ENCODE results near the gene DHRSX.
A peak's percentile ranks its signal among the peaks of the same experiment; 100 is the strongest.
"Not testable (repeated sequence)": the region's sequence is repeated elsewhere in the genome, so short reads cannot be mapped to it uniquely, and the experiment has no call there.

The DHRSX gene

DNA sequence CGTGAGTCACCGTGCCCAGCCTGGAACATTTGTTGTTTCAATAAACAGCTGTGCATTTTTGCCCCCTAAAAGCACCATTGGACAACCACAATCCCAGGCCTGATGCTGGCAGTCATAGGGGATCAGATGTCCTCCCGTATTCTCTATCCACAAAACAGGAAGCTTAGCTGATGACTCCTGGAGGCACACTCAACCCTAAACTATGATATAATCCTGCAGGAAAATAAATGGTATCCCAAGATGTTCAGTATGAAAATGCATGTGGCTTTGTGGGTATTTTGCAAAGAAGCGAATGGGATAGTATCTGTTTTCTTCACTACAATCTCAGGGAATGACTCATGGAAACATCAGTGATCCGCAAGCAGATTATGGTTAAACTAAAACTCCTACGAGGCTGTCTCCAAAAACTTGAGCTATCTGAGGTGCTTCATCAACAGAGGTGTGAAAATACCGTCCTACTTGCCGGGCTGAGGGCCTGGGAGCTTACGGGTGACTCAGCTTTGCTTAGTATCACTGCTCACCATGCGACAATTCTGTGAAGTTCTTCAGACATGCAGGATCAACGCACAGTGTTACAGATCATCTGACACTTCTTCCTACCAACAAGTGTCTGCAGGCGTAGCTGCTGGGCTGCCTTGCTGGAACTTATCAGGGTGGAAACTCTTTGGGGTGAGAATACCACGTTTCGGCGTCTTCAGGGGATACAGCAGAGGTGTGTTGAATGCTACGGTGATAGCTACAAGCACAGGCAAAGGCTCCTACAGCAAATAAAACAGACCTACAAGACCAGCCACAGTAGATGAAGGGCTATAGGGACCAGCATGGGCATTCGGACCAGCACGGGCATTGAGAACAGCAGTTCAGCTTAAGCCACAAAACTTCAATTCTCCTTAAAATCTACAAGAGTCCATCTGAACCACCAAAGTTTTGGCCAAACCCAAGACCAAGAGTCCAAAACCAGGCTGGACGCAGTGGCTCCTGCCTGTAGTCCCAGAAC is 148.5 kb downstream of the DHRSX start:
- DNase-seq (ENCODE audit: low read depth, low spot score) = peak; percentile 92

DNA sequence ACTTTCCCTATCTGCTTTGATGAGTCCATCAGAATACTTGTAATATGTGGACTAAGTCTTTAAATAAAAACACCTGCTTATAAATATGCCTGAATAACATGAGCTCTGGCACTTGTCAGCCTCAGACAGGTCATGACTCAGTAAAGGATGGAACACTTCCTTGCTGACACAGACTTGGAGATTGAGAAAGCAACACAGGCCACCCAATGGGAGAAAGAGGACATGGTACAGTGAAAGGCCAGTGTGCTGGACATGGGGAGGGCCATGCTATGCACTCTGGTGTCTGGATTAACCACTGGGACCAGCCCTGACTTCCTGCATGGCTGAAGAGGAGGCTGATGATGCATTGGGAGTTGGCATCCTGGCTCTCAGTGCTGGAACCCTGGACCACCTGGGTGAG is 149.5 kb downstream of the DHRSX start:
- peak; percentile 42 for DNase-seq (ENCODE audit: low read depth, low spot score)

DNA sequence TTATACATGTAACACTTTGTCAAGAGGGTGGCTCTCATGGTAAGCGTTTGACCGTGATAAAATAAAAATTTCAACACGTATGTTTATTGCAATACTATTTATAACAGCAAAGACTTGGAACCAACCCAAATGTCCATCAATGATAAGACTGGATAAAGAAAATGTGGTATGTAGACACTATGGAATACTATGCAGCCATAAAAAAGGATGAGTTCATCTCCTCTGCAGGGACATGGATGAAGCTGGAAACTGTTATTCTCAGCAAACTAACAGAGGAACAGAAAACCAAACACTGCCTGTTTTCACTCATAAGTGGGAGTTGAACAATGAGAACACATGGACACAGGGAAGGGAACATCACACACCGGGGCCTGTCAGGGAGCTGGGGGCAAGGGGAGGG is 150.1 kb downstream of the DHRSX start:
- not testable (repeated sequence) for DNase-seq (ENCODE audit: low read depth, low spot score)

- not testable (repeated sequence) for DNase-seq (ENCODE audit: low read depth, low spot score)
Measured at GRCh38 chrX:2350036-2350435, 150.7 kb downstream of the DHRSX start.

DNA sequence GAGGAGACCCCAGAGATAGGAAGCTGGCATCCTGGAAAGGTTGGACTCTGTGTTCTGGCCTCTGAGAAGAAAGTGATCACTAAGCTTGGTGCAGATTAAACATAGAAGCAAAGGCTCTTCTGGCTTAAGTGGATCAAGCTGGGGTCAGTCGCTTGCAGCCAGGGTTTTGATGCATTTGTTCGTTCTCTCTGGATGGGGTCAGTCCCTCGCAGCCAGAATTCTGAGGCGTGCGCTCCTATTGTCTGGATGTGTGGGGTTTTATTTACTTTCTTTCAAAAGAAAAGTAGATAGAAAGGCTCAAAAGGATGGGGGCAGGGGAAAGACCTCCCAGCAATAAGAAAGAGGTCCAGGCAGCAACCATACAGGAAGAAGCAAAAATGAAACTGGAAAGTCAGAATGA is 152.6 kb downstream of the DHRSX start:
- no peak for DNase-seq (ENCODE audit: low read depth, low spot score)

DNA sequence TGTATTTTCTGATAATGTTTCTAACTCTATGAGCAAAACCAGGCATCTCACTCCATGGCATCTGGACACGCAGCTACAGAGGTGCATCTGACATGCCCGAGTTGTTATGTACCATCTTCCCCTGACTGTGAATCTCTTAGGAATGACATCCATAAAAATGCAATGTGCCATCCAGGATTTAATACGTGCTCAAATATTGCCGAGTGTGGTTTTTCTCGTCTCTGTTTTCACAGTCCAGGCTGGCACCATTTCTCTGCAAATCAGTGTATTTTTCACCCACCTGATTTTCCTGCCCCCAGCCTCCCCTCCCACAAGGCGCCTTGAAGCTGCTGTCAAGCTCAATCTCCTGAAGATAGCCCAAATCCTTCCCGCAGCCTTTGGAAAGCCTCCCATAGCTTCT is 154.6 kb downstream of the DHRSX start:
- DNase-seq (ENCODE audit: low read depth, low spot score) = no peak

GRCh38 chrX:2345562-2345961 is 155.2 kb downstream of the DHRSX start:
- no peak for DNase-seq (ENCODE audit: low read depth, low spot score)

DNA sequence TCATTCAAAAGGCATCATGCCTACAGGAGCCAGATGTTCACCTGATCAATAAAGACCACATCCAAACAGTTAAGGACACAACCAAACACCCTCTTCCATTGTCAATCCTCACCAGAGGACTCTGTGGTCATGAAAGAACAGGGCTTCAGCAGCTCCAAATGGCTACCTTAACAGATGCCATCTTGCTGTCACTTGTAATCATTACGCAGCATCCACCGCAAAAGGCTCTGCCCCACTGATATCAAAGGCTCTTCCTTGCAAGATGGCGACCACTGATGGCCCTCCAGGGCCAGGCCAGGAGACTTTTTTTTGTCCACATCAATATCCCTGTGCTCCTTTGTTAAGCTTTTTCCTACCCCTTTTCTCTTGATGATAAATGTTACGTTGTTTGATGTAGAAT is 157.4 kb downstream of the DHRSX start:
- no peak for DNase-seq (ENCODE audit: low read depth, low spot score)

- peak; percentile 79 for DNase-seq (ENCODE audit: low read depth, low spot score)
Measured at GRCh38 chrX:2342874-2343273, 157.9 kb downstream of the DHRSX start.

GRCh38 chrX:2342281-2342688 is 158.5 kb downstream of the DHRSX start:
- no peak for DNase-seq (ENCODE audit: low read depth, low spot score)

- no peak for DNase-seq (ENCODE audit: low read depth, low spot score)
Measured at GRCh38 chrX:2340991-2341390, 159.8 kb downstream of the DHRSX start.

GRCh38 chrX:2336181-2336580 is 164.6 kb downstream of the DHRSX start:
- DNase-seq (ENCODE audit: low read depth, low spot score) = peak; percentile 37

GRCh38 chrX:2334237-2334636 is 166.5 kb downstream of the DHRSX start:
- peak; percentile 30 for DNase-seq (ENCODE audit: low read depth, low spot score)

- DNase-seq (ENCODE audit: low read depth, low spot score) = no peak
Measured at GRCh38 chrX:2332252-2332651, 168.5 kb downstream of the DHRSX start.

GRCh38 chrX:2330910-2331309 is 169.9 kb downstream of the DHRSX start:
- no peak for DNase-seq (ENCODE audit: low read depth, low spot score)

- DNase-seq (ENCODE audit: low read depth, low spot score) = no peak
Measured at GRCh38 chrX:2330487-2330886, 170.3 kb downstream of the DHRSX start.

- no peak for DNase-seq (ENCODE audit: low read depth, low spot score)
Measured at GRCh38 chrX:2327423-2327822, 173.4 kb downstream of the DHRSX start.

- DNase-seq (ENCODE audit: low read depth, low spot score) = peak; percentile 93
Measured at GRCh38 chrX:2325076-2325784, 175.5 kb downstream of the DHRSX start.

GRCh38 chrX:2324151-2324550 is 176.6 kb downstream of the DHRSX start:
- no peak for DNase-seq (ENCODE audit: low read depth, low spot score)

- no peak for DNase-seq (ENCODE audit: low read depth, low spot score)
Measured at GRCh38 chrX:2321411-2321810, 179.4 kb downstream of the DHRSX start.

DNA sequence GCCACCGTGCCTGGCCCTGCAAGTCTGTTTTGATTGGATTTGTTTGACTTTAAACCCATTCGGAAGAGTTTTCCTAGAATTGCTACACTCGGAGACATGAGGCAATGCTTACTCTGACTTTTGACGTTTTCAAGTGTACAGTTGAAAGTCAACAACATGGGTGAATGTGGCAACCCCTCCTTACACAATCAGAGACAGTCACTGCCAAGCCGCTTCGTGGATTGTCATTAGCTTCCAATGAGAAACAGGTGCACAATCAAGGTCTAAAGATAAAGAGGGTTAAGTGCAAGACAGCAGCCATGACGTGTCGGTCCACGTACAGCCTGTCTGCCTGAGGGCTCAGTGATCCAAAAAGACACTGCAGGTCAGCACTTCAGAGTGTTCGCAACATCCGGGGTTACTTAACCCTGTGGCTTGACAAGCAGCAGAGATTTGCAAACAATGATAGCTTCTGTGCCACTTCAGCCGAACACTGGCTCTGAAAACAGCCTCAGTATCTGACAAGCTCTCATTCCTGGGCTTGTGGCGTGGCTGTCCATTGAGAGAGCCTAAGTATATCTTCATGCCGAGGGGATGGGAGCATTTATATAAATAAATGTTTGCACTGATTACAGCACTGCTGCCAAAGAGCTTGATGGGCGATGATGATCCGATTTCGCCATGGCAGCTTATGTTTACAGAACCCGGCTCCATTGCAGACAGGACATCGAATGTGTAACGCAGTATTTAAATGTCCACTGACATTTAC is 180.0 kb downstream of the DHRSX start:
- DNase-seq (ENCODE audit: low read depth, low spot score) = no peak

GRCh38 chrX:2320089-2320488 is 180.7 kb downstream of the DHRSX start:
- no peak for DNase-seq (ENCODE audit: low read depth, low spot score)
